ENCODE measurements around the gene PISD. TPM values are rescaled to one million over a fixed set of nuclear protein-coding genes. Genes with fewer than 3 reads are reported as not detected.

PISD gene
- total RNA-seq, 1 donor from 2014 or later: 18.1 TPM

DNA sequence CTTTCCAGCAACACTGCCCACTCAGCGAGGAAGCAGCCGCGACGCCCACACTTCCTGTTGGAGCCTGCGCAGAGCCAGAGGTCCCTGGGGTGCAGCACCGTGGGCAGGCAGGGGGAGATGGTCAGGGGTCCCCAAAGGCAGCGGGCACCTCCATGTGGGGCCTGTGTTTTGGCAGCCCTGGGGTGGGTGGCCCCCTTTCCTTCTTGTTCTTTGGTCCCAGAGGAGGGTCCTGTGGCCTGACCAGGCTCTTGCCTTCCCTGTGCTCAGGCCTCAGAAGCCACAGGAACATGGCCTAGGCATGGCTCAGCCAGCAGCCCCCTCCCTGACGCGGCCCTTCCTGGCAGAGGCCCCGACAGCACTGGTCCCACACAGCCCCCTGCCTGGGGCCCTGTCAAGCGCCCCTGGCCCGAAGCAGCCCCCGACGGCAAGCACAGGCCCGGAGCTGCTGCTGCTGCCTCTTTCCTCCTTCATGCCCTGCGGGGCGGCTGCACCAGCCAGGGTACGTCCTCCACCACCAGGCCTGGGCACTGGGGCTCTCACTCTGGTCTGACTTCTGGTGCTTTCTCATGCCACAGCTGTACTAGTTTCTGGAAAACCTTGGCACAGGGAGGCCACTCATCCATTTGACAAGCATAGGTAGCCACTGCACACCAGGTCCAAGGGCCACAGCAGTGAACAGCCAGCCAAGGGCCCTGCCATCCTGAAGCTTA lies 47.1 kb downstream of the PISD start:
- peaks cover 7% of the 10 kb centered on the region for H3K27me3 Mint-ChIP-seq (ENCODE audit: insufficient read depth, low read depth)
- H3K4me1 ChIP-seq: no peaks in the 10 kb centered on the region
- H3K4me2 ChIP-seq: no peak overlapping the region
- H3K36me3 Mint-ChIP-seq: peaks cover 6% of the 10 kb centered on the region
- H3F3A ChIP-seq (ENCODE audit: low read depth): no peaks in the 10 kb centered on the region
- peaks cover 7% of the 10 kb centered on the region for H3K4me1 Mint-ChIP-seq
- no peak overlapping the region for H3K27ac ChIP-seq
- no peaks in the 10 kb centered on the region for H3K79me2 ChIP-seq (ENCODE audit: low read depth)
- H3K27me3 ChIP-seq: no peaks in the 10 kb centered on the region
- H3K4me3 ChIP-seq: no peak overlapping the region
- no peaks in the 10 kb centered on the region for H3K9me3 Mint-ChIP-seq
- H3K27ac Mint-ChIP-seq: peak overlapping the region; percentile 44
- H3K9me3 ChIP-seq (ENCODE audit: low read depth): no peaks in the 10 kb centered on the region
- H4K20me1 ChIP-seq (ENCODE audit: low read depth): no peaks in the 10 kb centered on the region
- no peak overlapping the region for H3K9ac ChIP-seq
- H3K36me3 ChIP-seq: no peaks in the 10 kb centered on the region
- TF ChIP-seq EZH2phosphoT487 (IDR thresholded peaks at IDR 0.05) (no peak), EZH2 (IDR thresholded peaks at IDR 0.05) (no peak)
- TF ChIP-seq, protein P1, sequence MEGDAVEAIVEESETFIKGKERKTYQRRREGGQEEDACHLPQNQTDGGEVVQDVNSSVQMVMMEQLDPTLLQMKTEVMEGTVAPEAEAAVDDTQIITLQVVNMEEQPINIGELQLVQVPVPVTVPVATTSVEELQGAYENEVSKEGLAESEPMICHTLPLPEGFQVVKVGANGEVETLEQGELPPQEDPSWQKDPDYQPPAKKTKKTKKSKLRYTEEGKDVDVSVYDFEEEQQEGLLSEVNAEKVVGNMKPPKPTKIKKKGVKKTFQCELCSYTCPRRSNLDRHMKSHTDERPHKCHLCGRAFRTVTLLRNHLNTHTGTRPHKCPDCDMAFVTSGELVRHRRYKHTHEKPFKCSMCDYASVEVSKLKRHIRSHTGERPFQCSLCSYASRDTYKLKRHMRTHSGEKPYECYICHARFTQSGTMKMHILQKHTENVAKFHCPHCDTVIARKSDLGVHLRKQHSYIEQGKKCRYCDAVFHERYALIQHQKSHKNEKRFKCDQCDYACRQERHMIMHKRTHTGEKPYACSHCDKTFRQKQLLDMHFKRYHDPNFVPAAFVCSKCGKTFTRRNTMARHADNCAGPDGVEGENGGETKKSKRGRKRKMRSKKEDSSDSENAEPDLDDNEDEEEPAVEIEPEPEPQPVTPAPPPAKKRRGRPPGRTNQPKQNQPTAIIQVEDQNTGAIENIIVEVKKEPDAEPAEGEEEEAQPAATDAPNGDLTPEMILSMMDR (IDR thresholded peaks at IDR 0.05): no peak
- H2AFZ ChIP-seq (replicated peaks): no peak overlapping the region
- H3K4me3 Mint-ChIP-seq: no peak overlapping the region
- no peak for DNase-seq (ENCODE audit: low spot score)

DNA sequence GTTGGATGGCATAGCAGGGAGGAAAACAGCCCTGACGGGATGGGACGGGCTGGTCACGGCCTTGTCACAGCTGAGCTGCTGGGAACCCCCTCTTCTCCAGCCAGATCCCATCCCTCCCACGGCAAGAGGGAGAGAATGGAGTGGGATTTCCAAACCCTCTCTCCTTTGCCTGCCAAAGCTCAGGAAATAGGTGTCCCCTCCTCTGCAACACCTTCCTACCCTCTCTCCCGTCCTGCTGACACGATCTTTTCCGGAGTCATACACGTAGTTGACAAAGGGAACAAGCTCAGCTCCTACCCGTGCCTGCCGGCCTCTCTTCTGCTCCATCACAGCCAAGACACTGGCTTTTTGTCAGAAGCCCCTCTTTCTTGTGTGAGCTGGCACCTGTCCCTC lies 48.1 kb downstream of the PISD start:
- Histone ChIP-seq H3K27ac (no peak overlapping the region), H4K20me1 (ENCODE audit: low read depth) (no peaks in the 10 kb centered on the region), H3K4me2 (no peak overlapping the region), H3K9me3 (ENCODE audit: low read depth) (no peaks in the 10 kb centered on the region), H3K4me1 (no peaks in the 10 kb centered on the region), H3K36me3 (no peaks in the 10 kb centered on the region), H3K9ac (no peak overlapping the region), H3K4me3 (no peak overlapping the region), H3F3A (ENCODE audit: low read depth) (no peaks in the 10 kb centered on the region), H3K79me2 (ENCODE audit: low read depth) (no peaks in the 10 kb centered on the region), H3K27me3 (no peaks in the 10 kb centered on the region), H2AFZ (replicated peaks) (no peak overlapping the region)
- Mint-ChIP-seq H3K27ac (peak overlapping the region; percentile 95), H3K4me1 (peaks cover 5% of the 10 kb centered on the region), H3K36me3 (peaks cover 3% of the 10 kb centered on the region), H3K4me3 (no peak overlapping the region), H3K9me3 (no peaks in the 10 kb centered on the region), H3K27me3 (ENCODE audit: insufficient read depth, low read depth) (peaks cover 7% of the 10 kb centered on the region)
- TF ChIP-seq EZH2 (IDR thresholded peaks at IDR 0.05): no peak
- no peak for TF ChIP-seq EZH2phosphoT487 (IDR thresholded peaks at IDR 0.05)
- TF ChIP-seq, protein P1 (IDR thresholded peaks at IDR 0.05): no peak
- no peak for DNase-seq (ENCODE audit: low spot score)

GRCh38 chr22:31613286-31613903 lies 48.6 kb downstream of the PISD start:
- Histone ChIP-seq H3K36me3 (no peaks in the 10 kb centered on the region), H2AFZ (replicated peaks) (no peak overlapping the region), H3K27me3 (no peaks in the 10 kb centered on the region), H4K20me1 (ENCODE audit: low read depth) (no peaks in the 10 kb centered on the region), H3K9ac (no peak overlapping the region), H3K9me3 (ENCODE audit: low read depth) (no peaks in the 10 kb centered on the region), H3K4me2 (no peak overlapping the region), H3F3A (ENCODE audit: low read depth) (no peaks in the 10 kb centered on the region), H3K4me1 (no peaks in the 10 kb centered on the region), H3K27ac (no peak overlapping the region), H3K4me3 (no peak overlapping the region), H3K79me2 (ENCODE audit: low read depth) (no peaks in the 10 kb centered on the region)
- DNase-seq (ENCODE audit: low spot score): no peak
- TF ChIP-seq, protein P1 (IDR thresholded peaks at IDR 0.05): no peak
- TF ChIP-seq EZH2phosphoT487 (IDR thresholded peaks at IDR 0.05) (no peak), EZH2 (IDR thresholded peaks at IDR 0.05) (no peak)
- H3K36me3 Mint-ChIP-seq: peaks cover 3% of the 10 kb centered on the region
- no peak overlapping the region for H3K27ac Mint-ChIP-seq
- peaks cover 5% of the 10 kb centered on the region for H3K4me1 Mint-ChIP-seq
- no peak overlapping the region for H3K4me3 Mint-ChIP-seq
- peaks cover 7% of the 10 kb centered on the region for H3K27me3 Mint-ChIP-seq (ENCODE audit: insufficient read depth, low read depth)
- H3K9me3 Mint-ChIP-seq: no peaks in the 10 kb centered on the region

Measured in neural progenitor cell (in vitro differentiated cells).